ENCODE results near the gene NCKAP5. TPM values are rescaled to one million over a fixed set of nuclear protein-coding genes. Genes with fewer than 3 reads are reported as not detected.

Gene NCKAP5
- total and polyA plus RNA-seq, 2 of the 13 experiments (the other 11 are each of a cell fraction or from before 2014, with no cell fraction given) = 0.01 TPM; not detected in 1

DNA sequence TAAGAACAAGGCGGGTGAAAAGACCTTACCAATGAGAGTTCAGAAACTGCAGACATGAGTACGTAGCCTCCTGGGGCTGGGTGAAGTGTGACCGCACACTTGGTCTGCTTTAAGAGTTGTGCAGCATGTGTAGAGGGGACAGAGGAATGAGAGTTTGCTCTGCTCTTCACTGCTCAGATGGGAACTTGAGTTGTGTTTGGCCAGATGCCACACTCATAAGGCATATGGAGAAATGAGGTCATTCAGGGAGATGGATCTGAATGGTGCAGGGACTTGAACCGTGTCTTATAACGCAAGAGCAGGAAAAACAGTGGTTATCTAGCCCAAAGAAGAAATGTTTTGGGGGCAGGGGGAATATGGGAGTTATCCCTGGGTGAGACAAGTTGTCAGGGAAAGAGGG is 624.4 kb downstream of the NCKAP5 start:
- Histone ChIP-seq H3K9me3 (ENCODE audit: low read length) (peaks cover 49% of the 10 kb centered on the region), H3K4me2 (ENCODE audit: low read depth, low read length) (no peak overlapping the region), H3K4me3 (replicated peaks in 1 of 3; ENCODE audit: insufficient read depth in 1 of 3, low read depth in 2 of 3, low read length in 3 of 3) (no peak overlapping the region), H3K4me1 (ENCODE audit: insufficient read depth, low read length) (no peaks in the 10 kb centered on the region), H2AFZ (ENCODE audit: low read length) (no peak overlapping the region), H4K20me1 (ENCODE audit: insufficient read depth, low read length) (no peaks in the 10 kb centered on the region), H3K27ac (ENCODE audit: extremely low read length, insufficient read depth, low read length) (no peak overlapping the region), H3K79me2 (ENCODE audit: insufficient read depth, low read length) (no peaks in the 10 kb centered on the region), H3K9ac (ENCODE audit: insufficient read depth, low read depth, low read length) (no peak overlapping the region), H3K36me3 (replicated peaks in 1 of 2; ENCODE audit: control insufficient read depth in 1 of 2, insufficient read depth in 2 of 2, low read length in 2 of 2) (no peaks in the 10 kb centered on the region), H3K27me3 (ENCODE audit: control insufficient read depth in 1 of 2, insufficient read depth in 2 of 2, low read length in 2 of 2) (no peaks in the 10 kb centered on the region)
- DNase-seq (ENCODE audit: low spot score) = no peak
- no peak for TF ChIP-seq FIP1L1 (IDR thresholded peaks at IDR 0.05; ENCODE audit: borderline replicate concordance, insufficient read depth, low read depth, low read length)
- no peak for TF ChIP-seq NCOA2 (CRISPR knock-in tag; IDR thresholded peaks at IDR 0.05)
- no peak for TF ChIP-seq CBFB (CRISPR knock-in tag; IDR thresholded peaks at IDR 0.05)
- TF ChIP-seq STAG1 (CRISPR knock-in tag; IDR thresholded peaks at IDR 0.05) = no peak
- TF ChIP-seq ZNF17 (CRISPR knock-in tag; IDR thresholded peaks at IDR 0.05) = no peak
- TF ChIP-seq ZFP37 (CRISPR knock-in tag; IDR thresholded peaks at IDR 0.05; ENCODE audit: borderline replicate concordance) = no peak
- TF ChIP-seq, protein P1, sequence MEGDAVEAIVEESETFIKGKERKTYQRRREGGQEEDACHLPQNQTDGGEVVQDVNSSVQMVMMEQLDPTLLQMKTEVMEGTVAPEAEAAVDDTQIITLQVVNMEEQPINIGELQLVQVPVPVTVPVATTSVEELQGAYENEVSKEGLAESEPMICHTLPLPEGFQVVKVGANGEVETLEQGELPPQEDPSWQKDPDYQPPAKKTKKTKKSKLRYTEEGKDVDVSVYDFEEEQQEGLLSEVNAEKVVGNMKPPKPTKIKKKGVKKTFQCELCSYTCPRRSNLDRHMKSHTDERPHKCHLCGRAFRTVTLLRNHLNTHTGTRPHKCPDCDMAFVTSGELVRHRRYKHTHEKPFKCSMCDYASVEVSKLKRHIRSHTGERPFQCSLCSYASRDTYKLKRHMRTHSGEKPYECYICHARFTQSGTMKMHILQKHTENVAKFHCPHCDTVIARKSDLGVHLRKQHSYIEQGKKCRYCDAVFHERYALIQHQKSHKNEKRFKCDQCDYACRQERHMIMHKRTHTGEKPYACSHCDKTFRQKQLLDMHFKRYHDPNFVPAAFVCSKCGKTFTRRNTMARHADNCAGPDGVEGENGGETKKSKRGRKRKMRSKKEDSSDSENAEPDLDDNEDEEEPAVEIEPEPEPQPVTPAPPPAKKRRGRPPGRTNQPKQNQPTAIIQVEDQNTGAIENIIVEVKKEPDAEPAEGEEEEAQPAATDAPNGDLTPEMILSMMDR (CRISPR knock-in tag; IDR thresholded peaks at IDR 0.05) = no peak
- TF ChIP-seq ZNF33B (CRISPR knock-in tag; IDR thresholded peaks at IDR 0.05) = no peak
- no peak for TF ChIP-seq RARG (CRISPR knock-in tag; IDR thresholded peaks at IDR 0.05; ENCODE audit: low read depth)
- TF ChIP-seq ZNF329 (CRISPR knock-in tag; IDR thresholded peaks at IDR 0.05; ENCODE audit: low read depth) = no peak
- no peak for TF ChIP-seq ATF7 (IDR thresholded peaks at IDR 0.05)
- TF ChIP-seq ATF7 (CRISPR knock-in tag; IDR thresholded peaks at IDR 0.05) = no peak
- TF ChIP-seq, protein P2, sequence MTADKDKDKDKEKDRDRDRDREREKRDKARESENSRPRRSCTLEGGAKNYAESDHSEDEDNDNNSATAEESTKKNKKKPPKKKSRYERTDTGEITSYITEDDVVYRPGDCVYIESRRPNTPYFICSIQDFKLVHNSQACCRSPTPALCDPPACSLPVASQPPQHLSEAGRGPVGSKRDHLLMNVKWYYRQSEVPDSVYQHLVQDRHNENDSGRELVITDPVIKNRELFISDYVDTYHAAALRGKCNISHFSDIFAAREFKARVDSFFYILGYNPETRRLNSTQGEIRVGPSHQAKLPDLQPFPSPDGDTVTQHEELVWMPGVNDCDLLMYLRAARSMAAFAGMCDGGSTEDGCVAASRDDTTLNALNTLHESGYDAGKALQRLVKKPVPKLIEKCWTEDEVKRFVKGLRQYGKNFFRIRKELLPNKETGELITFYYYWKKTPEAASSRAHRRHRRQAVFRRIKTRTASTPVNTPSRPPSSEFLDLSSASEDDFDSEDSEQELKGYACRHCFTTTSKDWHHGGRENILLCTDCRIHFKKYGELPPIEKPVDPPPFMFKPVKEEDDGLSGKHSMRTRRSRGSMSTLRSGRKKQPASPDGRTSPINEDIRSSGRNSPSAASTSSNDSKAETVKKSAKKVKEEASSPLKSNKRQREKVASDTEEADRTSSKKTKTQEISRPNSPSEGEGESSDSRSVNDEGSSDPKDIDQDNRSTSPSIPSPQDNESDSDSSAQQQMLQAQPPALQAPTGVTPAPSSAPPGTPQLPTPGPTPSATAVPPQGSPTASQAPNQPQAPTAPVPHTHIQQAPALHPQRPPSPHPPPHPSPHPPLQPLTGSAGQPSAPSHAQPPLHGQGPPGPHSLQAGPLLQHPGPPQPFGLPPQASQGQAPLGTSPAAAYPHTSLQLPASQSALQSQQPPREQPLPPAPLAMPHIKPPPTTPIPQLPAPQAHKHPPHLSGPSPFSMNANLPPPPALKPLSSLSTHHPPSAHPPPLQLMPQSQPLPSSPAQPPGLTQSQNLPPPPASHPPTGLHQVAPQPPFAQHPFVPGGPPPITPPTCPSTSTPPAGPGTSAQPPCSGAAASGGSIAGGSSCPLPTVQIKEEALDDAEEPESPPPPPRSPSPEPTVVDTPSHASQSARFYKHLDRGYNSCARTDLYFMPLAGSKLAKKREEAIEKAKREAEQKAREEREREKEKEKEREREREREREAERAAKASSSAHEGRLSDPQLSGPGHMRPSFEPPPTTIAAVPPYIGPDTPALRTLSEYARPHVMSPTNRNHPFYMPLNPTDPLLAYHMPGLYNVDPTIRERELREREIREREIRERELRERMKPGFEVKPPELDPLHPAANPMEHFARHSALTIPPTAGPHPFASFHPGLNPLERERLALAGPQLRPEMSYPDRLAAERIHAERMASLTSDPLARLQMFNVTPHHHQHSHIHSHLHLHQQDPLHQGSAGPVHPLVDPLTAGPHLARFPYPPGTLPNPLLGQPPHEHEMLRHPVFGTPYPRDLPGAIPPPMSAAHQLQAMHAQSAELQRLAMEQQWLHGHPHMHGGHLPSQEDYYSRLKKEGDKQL (CRISPR knock-in tag; IDR thresholded peaks at IDR 0.05; ENCODE audit: low read depth) = no peak
- TF ChIP-seq MXD4 (CRISPR knock-in tag; IDR thresholded peaks at IDR 0.05) = no peak
- TF ChIP-seq, protein P3, sequence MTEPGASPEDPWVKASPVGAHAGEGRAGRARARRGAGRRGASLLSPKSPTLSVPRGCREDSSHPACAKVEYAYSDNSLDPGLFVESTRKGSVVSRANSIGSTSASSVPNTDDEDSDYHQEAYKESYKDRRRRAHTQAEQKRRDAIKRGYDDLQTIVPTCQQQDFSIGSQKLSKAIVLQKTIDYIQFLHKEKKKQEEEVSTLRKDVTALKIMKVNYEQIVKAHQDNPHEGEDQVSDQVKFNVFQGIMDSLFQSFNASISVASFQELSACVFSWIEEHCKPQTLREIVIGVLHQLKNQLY (CRISPR knock-in tag; IDR thresholded peaks at IDR 0.05) = no peak
- 27% methylated on average over 5 of the region's 5 CpGs for WGBS (ENCODE audit: low lambda C conversion rate)
- CTCF ChIA-PET (ENCODE audit: low intra/inter-chr PET ratio, low total read pairs) = no interaction called here
- intact Hi-C loops (cut with micrococcal nuclease; ENCODE audit: unreplicated experiment) (no loop called here), in situ Hi-C loops (cut with HindIII; ENCODE audit: extremely low pct_ligation_motif_present, low pct_unique_long_range_greater_than_20kb) (no loop called here)
- FAIRE-seq = no peak
- no TSS peak for BruUV-seq (replicated peaks)
- ATAC-seq = no peak
- POLR2A ChIA-PET = no interaction called here

Measured in HepG2 (cell line).